HuH-7 (cell line): ENCODE results near the gene MPV17L2.

Source experiments
- DNase-seq: peaks from one replicate; pipeline ENCODE4 v3.0.0; 2011; ENCODE audit warnings: low spot score

The MPV17L2 gene

DNA sequence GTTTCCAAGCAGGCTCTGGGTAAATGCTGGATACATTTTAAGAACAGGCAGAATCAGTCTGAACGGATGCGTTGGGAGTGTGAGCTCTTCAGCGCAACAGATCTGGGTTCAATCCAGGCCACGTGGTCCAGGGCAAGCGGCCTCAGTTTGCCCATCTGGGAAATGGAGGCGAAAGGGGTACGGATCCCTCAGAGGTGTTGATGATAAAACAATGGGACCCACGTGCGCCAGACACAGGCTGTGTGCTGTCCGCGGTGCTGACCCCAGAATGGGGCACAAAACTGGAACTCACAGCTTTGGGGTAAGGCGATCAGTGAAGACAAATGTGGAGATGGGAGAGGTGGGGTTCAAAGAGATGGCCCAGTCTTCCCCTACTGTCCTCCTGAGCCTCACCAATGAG lies 46.3 kb downstream of the MPV17L2 start:
- DNase-seq = no peak

DNA sequence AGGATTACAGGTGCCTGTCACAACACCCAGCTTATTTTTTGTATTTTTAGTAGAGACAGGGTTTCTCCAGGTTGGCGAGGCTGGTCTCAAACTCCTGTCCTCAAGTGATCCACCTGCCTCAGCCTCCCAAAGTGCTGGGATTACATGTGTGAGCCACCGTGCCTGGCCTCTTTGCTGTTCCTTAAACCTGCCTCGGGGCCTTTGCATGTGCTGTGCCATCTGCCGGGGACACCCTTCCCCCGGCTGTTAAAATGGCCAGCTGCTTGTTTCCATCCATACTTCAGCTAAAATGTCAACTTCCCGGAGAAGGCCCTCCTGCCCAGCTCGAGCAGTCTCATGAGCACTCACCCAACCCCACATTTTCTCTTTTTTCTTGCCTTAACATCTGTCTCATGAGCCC lies 52.3 kb downstream of the MPV17L2 start:
- no peak for DNase-seq
